Measurements from ENCODE around the gene CDO1.

The CDO1 gene

GRCh38 chr5:115816226-115817081 lies at the start of gene CDO1:
TSS of gene CDO1 (minus strand) at chr5:115816659. CDS start at chr5:115816397, 262 bp downstream.
- no peak for DNase-seq

GRCh38 chr5:115859378-115859777 lies 42.9 kb upstream of the CDO1 start:
- no peak for DNase-seq

GRCh38 chr5:115858396-115858795 lies 41.9 kb upstream of the CDO1 start:
- no peak for DNase-seq

- DNase-seq, result no peak
Observed at GRCh38 chr5:115857626-115858349, 41.3 kb upstream of the CDO1 start.

- DNase-seq, result no peak
Observed at GRCh38 chr5:115857057-115857479, 40.6 kb upstream of the CDO1 start.

- no peak for DNase-seq
Observed at GRCh38 chr5:115855959-115856358, 39.5 kb upstream of the CDO1 start.

- DNase-seq, result no peak
Observed at GRCh38 chr5:115854139-115854538, 37.7 kb upstream of the CDO1 start.

- DNase-seq, result no peak
Observed at GRCh38 chr5:115850744-115851416, 34.4 kb upstream of the CDO1 start.

- no peak for DNase-seq
Observed at GRCh38 chr5:115849258-115849798, 32.9 kb upstream of the CDO1 start.

- DNase-seq, result no peak
Observed at GRCh38 chr5:115847290-115847689, 30.8 kb upstream of the CDO1 start.

GRCh38 chr5:115844321-115844817 lies 27.9 kb upstream of the CDO1 start:
- DNase-seq, result no peak

- DNase-seq, result no peak
Observed at GRCh38 chr5:115843444-115844130, 27.1 kb upstream of the CDO1 start.

- peak in 1 of 2 experiments; percentile 23 for DNase-seq
Observed at GRCh38 chr5:115842952-115843351, 26.5 kb upstream of the CDO1 start.

GRCh38 chr5:115842089-115842935 lies 25.9 kb upstream of the CDO1 start:
- peak; percentile 60 to 66 for DNase-seq

- peak; percentile 74 to 90 for DNase-seq
Observed at GRCh38 chr5:115841382-115842088, 25.1 kb upstream of the CDO1 start, which contains the start of the genes AP3S1 and ATG12. TSS of gene AP3S1 (plus strand) at chr5:115841935. CDS start at chr5:115842038, 103 bp downstream. TSS of gene ATG12 (minus strand) at chr5:115841565. CDS start at chr5:115841552, 13 bp downstream.

- DNase-seq, result no peak
Observed at GRCh38 chr5:115840873-115841272, 24.4 kb upstream of the CDO1 start.

GRCh38 chr5:115838885-115839518 lies 22.5 kb upstream of the CDO1 start:
- peak; percentile 34 to 37 for DNase-seq

- DNase-seq, result no peak
Observed at GRCh38 chr5:115835481-115835880, 19.0 kb upstream of the CDO1 start.

- DNase-seq, result peak; percentile 5 to 23
Observed at GRCh38 chr5:115831163-115831768, 14.8 kb upstream of the CDO1 start.

Data from NCI-H2081 (cell line).